ENCODE data around the gene MCMBP.
"Not testable (repeated sequence)": the region's sequence is repeated elsewhere in the genome, so short reads cannot be mapped to it uniquely, and the experiment has no call there.

DNA sequence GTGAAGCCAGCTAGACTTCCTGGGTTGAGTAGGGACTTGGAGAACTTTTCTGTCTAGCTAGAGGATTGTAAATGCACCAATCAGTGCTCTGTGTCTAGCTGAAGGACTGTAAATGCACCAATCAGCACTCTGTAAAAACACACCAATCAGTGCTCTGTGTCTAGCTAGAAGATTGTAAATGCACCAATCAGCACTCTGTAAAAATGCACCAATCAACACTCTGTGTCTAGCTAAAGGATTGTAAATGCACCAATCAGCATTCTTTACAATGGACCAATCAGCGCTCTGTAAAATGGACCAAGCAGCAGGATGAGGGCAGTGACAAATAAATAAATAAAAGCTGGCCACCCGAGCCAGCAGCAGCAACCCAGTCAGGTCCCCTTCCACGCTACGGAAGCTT is 17.7 kb upstream of the MCMBP start:
- TF ChIP-seq, protein P1, sequence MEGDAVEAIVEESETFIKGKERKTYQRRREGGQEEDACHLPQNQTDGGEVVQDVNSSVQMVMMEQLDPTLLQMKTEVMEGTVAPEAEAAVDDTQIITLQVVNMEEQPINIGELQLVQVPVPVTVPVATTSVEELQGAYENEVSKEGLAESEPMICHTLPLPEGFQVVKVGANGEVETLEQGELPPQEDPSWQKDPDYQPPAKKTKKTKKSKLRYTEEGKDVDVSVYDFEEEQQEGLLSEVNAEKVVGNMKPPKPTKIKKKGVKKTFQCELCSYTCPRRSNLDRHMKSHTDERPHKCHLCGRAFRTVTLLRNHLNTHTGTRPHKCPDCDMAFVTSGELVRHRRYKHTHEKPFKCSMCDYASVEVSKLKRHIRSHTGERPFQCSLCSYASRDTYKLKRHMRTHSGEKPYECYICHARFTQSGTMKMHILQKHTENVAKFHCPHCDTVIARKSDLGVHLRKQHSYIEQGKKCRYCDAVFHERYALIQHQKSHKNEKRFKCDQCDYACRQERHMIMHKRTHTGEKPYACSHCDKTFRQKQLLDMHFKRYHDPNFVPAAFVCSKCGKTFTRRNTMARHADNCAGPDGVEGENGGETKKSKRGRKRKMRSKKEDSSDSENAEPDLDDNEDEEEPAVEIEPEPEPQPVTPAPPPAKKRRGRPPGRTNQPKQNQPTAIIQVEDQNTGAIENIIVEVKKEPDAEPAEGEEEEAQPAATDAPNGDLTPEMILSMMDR (IDR thresholded peaks at IDR 0.05), result not testable (repeated sequence)
- TF ChIP-seq POLR2A (IDR thresholded peaks at IDR 0.05), result not testable (repeated sequence)

Measured in esophagus squamous epithelium (tissue), 4 donors.